ENCODE measurements around the gene GTSE1.
"Not testable (repeated sequence)": the region's sequence is repeated elsewhere in the genome, so short reads cannot be mapped to it uniquely, and the experiment has no call there.

Gene GTSE1

GRCh38 chr22:46292732-46293131 lies 3.9 kb upstream of the GTSE1 start:
- no peak for DNase-seq (ENCODE audit: low read depth, low spot score)

GRCh38 chr22:46293577-46294260 lies 3.0 kb upstream of the GTSE1 start:
- no peak for DNase-seq (ENCODE audit: low read depth, low spot score)

GRCh38 chr22:46294784-46295183 lies 1.9 kb upstream of the GTSE1 start:
- no peak for DNase-seq (ENCODE audit: low read depth, low spot score)

- no peak for DNase-seq (ENCODE audit: low read depth, low spot score)
These were observed 1.2 kb upstream of the GTSE1 start for GRCh38 chr22:46295277-46295971.

- DNase-seq (ENCODE audit: low read depth, low spot score), result no peak
These were observed 612 bp downstream of the GTSE1 start for GRCh38 chr22:46297151-46297812.

- DNase-seq (ENCODE audit: low read depth, low spot score), result no peak
These were observed 2.4 kb downstream of the GTSE1 start for GRCh38 chr22:46299101-46299500.

GRCh38 chr22:46300491-46300890 lies 3.8 kb downstream of the GTSE1 start:
- no peak for DNase-seq (ENCODE audit: low read depth, low spot score)

GRCh38 chr22:46303347-46303965 lies 6.8 kb downstream of the GTSE1 start:
- DNase-seq (ENCODE audit: low read depth, low spot score), result no peak

- no peak for DNase-seq (ENCODE audit: low read depth, low spot score)
These were observed 11.8 kb downstream of the GTSE1 start for GRCh38 chr22:46308283-46308988.

GRCh38 chr22:46309526-46310085 lies 12.9 kb downstream of the GTSE1 start:
- DNase-seq (ENCODE audit: low read depth, low spot score), result no peak

GRCh38 chr22:46312056-46312455 lies 15.4 kb downstream of the GTSE1 start:
- no peak for DNase-seq (ENCODE audit: low read depth, low spot score)

GRCh38 chr22:46312848-46313247 lies 16.2 kb downstream of the GTSE1 start:
- DNase-seq (ENCODE audit: low read depth, low spot score), result not testable (repeated sequence)

- DNase-seq (ENCODE audit: low read depth, low spot score), result no peak
These were observed 19.3 kb downstream of the GTSE1 start for GRCh38 chr22:46315976-46316375.

GRCh38 chr22:46317646-46318045 lies 21.0 kb downstream of the GTSE1 start:
- DNase-seq (ENCODE audit: low read depth, low spot score), result no peak

GRCh38 chr22:46318576-46318975 lies 21.9 kb downstream of the GTSE1 start:
- DNase-seq (ENCODE audit: low read depth, low spot score), result no peak

- DNase-seq (ENCODE audit: low read depth, low spot score), result no peak
These were observed 22.6 kb downstream of the GTSE1 start for GRCh38 chr22:46319319-46319718.

- DNase-seq (ENCODE audit: low read depth, low spot score), result no peak
These were observed 23.6 kb downstream of the GTSE1 start for GRCh38 chr22:46320166-46320710.

GRCh38 chr22:46320716-46321386 lies 24.2 kb downstream of the GTSE1 start:
- DNase-seq (ENCODE audit: low read depth, low spot score), result no peak

- DNase-seq (ENCODE audit: low read depth, low spot score), result no peak
These were observed 26.0 kb downstream of the GTSE1 start for GRCh38 chr22:46322711-46323110.

- no peak for DNase-seq (ENCODE audit: low read depth, low spot score)
These were observed 26.5 kb downstream of the GTSE1 start for GRCh38 chr22:46323162-46323561.

Data from activated CD4-positive, CD25-positive, alpha-beta regulatory T cell treated with anti-CD3 and anti-CD28 coated beads, Interleukin-2, amount 50 U/mL, for 16 hours (primary cell).